Breast epithelium (tissue), 4 donors: ENCODE results near the gene ZSWIM6. TPM values are rescaled to one million over a fixed set of nuclear protein-coding genes. Genes with fewer than 3 reads are reported as not detected.

Experiments
- DNase-seq, 2 donors: peaks; one replicate each; pipeline ENCODE4 v3.0.0-alpha.2; 2019; ENCODE audit warnings: low spot score in 2 of 2
- H3K27ac ChIP-seq, 2 donors: fragments of 200-600 bp; sonication (generic) in 1 of 2; one replicate each; pipeline ENCODE4 v1.5.1; 2016 to 2019; ENCODE audit warnings: mild to moderate bottlenecking in 1 of 2
- H3K27me3 ChIP-seq, 2 donors: fragments of 200-600 bp; sonication (generic) in 1 of 2; one replicate each; pipeline versions ENCODE4 v1.5.1 to v1.6.0; 2017 to 2019; ENCODE audit warnings: control low read depth in 1 of 2, mild to moderate bottlenecking in 1 of 2
- H3K36me3 ChIP-seq: fragments of 200-600 bp; one replicate; pipeline ENCODE4 v1.5.1; 2019
- H3K4me1 ChIP-seq, 2 donors: fragments of 200-600 bp; sonication (generic); one replicate each; pipeline ENCODE4 v1.5.1; 2016 to 2019; ENCODE audit warnings: control low read depth in 1 of 2
- H3K4me3 ChIP-seq, 3 donors: fragments of 200-600 bp; sonication (generic); 1 replicate in 2 of 3; 2 replicates in 1 of 3; pipeline ENCODE4 v1.5.1; 2016 to 2019; ENCODE audit warnings: mild to moderate bottlenecking in 3 of 3, moderate library complexity in 2 of 3
- H3K9me3 ChIP-seq, 2 donors: fragments of 200-600 bp; sonication (generic) in 1 of 2; one replicate each; pipeline ENCODE4 v1.5.1; 2016 to 2019; ENCODE audit warnings: control low read depth in 1 of 2
- CTCF ChIP-seq, 3 donors: fragments of 450-650 bp; IDR thresholded peaks; one replicate each; pipeline ENCODE4 v1.5.1; 2016 to 2017; ENCODE audit warnings: antibody characterized with exemption in 3 of 3, mild to moderate bottlenecking in 3 of 3, moderate library complexity in 3 of 3
- POLR2A ChIP-seq: fragments of 450-650 bp; IDR thresholded peaks from one replicate; pipeline ENCODE4 v1.6.1; 2016; ENCODE audit warnings: antibody characterized with exemption, mild to moderate bottlenecking, moderate library complexity
- POLR2AphosphoS5 ChIP-seq, 3 donors: sonication (generic); formaldehyde crosslinking; IDR thresholded peaks; one replicate each; pipeline ENCODE4 v1.6.1; 2017; ENCODE audit warnings: antibody characterized with exemption in 3 of 3
- intact Hi-C: fragments of 100-400 bp; cut with DNase I; formaldehyde crosslinking; loops from one replicate; pipeline ENCODE4 v1.15.1; 2023; ENCODE audit warnings: low total_unique reads
- total RNA-seq, 3 donors: library from RNA; depleted of rRNA; stranded (reverse); fragments of >200 nt; gene quantifications; one replicate each; pipeline ENCODE4 v1.1.0, GENCODE V29; 2016

ZSWIM6 gene
- total RNA-seq, 3 donors from 2014 or later, result 10.2 to 16.8 (median 11.2) TPM

- intact Hi-C loops, result no loop called here
- Histone ChIP-seq H3K4me1 (peaks cover 0 to 8% of the 10 kb centered on the region in 2 donors), H3K9me3 (no peaks in the 10 kb centered on the region), H3K36me3 (no peaks in the 10 kb centered on the region), H3K4me3 (peak overlapping the region; percentile 90 to 100 (median 95)), H3K27me3 (no peaks in the 10 kb centered on the region), H3K27ac (peak overlapping the region; percentile 77 to 89)
- TF ChIP-seq POLR2A, result no peak
- no peak for TF ChIP-seq CTCF (IDR thresholded peaks at IDR 0.05)
- no peak for TF ChIP-seq POLR2AphosphoS5 (IDR thresholded peaks at IDR 0.05)
- no peak for DNase-seq
These were observed 2.2 kb downstream of the ZSWIM6 start for GRCh38 chr5:61333954-61334867.

DNA sequence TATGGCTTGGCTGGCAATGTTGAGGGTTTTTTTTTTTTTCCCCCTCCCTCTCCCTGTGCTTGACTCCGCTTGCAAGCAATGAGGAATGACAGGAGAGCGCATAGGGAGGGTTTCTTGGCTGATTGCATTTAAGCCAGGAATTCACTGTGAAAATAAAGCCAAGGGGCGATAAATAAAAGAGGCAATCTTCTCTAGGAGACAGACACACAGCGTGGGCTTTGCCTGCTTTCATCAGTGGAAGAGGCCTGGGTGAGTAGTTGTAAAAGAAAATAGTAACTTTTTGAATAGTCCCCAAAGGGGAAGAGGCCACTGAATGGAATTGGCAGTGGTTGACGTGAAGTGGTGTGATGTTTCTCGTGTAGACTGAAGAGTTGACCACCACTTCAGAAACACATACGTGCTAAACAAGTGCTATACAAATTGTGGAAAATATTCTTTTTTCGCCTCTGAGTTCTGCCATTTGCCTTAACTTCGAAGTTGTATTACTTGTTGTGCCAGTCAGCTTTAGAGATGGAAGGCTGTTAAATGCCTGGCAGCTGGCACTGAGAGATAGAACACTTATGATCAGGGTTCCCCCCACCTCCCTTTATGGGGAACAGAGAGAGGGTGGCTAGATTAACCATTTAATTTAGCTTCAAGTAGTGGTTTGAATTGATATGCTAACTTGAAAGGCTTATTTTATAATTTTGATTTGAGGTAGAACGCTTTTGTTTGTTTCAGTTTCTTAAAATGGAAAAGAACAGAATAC is 3.0 kb downstream of the ZSWIM6 start:
- no peak overlapping the region for H3K27ac ChIP-seq
- intact Hi-C loops, result no loop called here
- H3K4me3 ChIP-seq, result peak overlapping the region; percentile 6 to 100 (median 90)
- H3K36me3 ChIP-seq, result no peaks in the 10 kb centered on the region
- TF ChIP-seq POLR2A, result no peak
- no peak for TF ChIP-seq CTCF (IDR thresholded peaks at IDR 0.05)
- TF ChIP-seq POLR2AphosphoS5 (IDR thresholded peaks at IDR 0.05), result no peak
- peaks cover 0 to 8% of the 10 kb centered on the region in 2 donors for H3K4me1 ChIP-seq
- no peaks in the 10 kb centered on the region for H3K9me3 ChIP-seq
- DNase-seq, result no peak
- no peaks in the 10 kb centered on the region for H3K27me3 ChIP-seq

DNA sequence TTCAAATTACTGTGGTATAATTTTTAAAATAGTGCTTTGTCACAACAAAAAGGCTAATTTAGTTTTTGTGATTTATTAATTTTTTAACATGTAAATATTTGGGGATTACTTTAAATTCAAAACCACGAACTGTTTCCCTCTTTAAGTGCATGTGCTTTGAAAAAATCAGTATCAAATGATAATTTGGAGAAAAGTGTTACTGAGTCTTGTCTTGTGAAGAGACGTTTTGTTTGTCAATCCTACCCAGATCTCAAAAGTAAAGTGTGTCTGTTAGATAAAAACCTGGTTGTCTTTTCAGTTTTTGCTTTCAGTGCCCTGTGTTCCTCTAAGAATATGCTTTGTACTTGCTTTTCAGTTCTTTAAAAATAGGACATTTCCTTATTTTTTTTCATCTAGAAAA is 7.7 kb downstream of the ZSWIM6 start:
- DNase-seq, result no peak
- H3K36me3 ChIP-seq, result no peaks in the 10 kb centered on the region
- no peak overlapping the region for H3K27ac ChIP-seq
- no peaks in the 10 kb centered on the region for H3K9me3 ChIP-seq
- H3K27me3 ChIP-seq, result no peaks in the 10 kb centered on the region
- no peak overlapping the region for H3K4me3 ChIP-seq
- no peaks in the 10 kb centered on the region for H3K4me1 ChIP-seq
- TF ChIP-seq POLR2AphosphoS5 (IDR thresholded peaks at IDR 0.05) (no peak), CTCF (IDR thresholded peaks at IDR 0.05) (no peak), POLR2A (no peak)
- intact Hi-C loops, result no loop called here

DNA sequence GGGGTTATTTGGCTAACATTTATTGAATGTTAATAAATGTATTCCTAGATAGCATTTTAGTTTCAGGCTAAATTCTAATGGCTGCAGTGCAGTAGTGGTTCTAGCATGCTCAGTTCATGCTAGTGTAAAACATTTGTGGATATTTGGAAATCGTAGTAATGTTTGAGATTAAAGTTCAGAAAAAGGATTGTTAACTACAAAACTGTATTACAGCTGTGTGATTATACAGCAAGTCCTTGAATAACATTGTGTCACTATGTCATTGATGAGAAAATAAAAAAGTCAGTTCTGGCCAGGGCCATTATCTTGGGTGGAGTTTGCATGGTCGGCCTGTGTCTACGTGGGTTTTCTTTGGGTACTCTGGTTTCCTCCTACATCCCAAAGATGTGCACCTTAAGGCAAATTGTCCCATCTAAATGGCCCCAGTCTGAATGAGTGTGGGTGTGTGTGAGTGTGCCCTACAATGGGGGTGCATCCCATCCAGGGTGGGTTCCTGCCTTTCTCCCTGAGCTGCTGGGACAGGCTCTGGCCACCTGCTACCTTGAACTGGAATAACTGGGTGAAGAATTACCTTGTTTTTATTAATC is 8.8 kb downstream of the ZSWIM6 start:
- Histone ChIP-seq H3K9me3 (no peaks in the 10 kb centered on the region), H3K4me1 (no peaks in the 10 kb centered on the region), H3K27ac (no peak overlapping the region), H3K27me3 (no peaks in the 10 kb centered on the region), H3K4me3 (no peak overlapping the region), H3K36me3 (no peaks in the 10 kb centered on the region)
- intact Hi-C loops, result no loop called here
- TF ChIP-seq POLR2A, result no peak
- TF ChIP-seq CTCF (IDR thresholded peaks at IDR 0.05), result no peak
- TF ChIP-seq POLR2AphosphoS5 (IDR thresholded peaks at IDR 0.05), result no peak
- no peak for DNase-seq
